ENCODE data around the gene SEC31A. TPM values are rescaled to one million over a fixed set of nuclear protein-coding genes. Genes with fewer than 3 reads are reported as not detected.

Gene SEC31A
- total and polyA plus RNA-seq, 2 experiments from 2014 or later = 226 to 306 TPM

DNA sequence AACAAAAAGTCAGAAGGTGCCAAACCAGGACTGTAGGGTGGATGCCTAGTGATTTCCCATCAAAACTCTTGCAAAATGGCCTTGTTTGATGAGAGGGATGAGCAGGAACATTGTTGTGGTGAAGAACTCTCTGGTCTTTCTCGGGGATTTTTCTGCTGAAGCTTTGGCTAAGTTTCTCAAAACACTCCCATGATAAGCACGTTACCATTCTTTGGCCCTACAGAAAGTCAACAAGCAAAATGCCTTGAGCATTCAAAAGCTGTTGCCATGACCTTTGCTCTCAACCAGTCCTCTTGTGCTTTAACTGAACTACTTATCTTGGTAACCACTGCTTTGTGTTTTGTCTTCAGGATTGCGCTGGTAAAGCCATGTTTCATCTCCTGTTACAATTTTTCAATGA lies 3.0 kb upstream of the SEC31A start:
- Histone ChIP-seq H3K4me1 (ENCODE audit: insufficient read depth) (peaks cover 14% of the 10 kb centered on the region), H3K36me3 (replicated peaks; ENCODE audit: insufficient read depth, low read depth) (no peaks in the 10 kb centered on the region), H3K9me3 (ENCODE audit: low read depth) (no peaks in the 10 kb centered on the region), H3K27ac (peak overlapping the region; percentile 21), H2AFZ (no peak overlapping the region), H4K20me1 (ENCODE audit: insufficient read depth, poor library complexity, severe bottlenecking) (peaks cover 10% of the 10 kb centered on the region), H3K9me2 (replicated peaks; ENCODE audit: insufficient read depth) (no peaks in the 10 kb centered on the region), H3K79me2 (peaks cover 67% of the 10 kb centered on the region), H3K4me2 (peak overlapping the region; percentile 17), H3K4me3 (no peak overlapping the region), H3K27me3 (no peaks in the 10 kb centered on the region)
- 47% methylated on average over 3 of the region's 3 CpGs for WGBS (ENCODE audit: low lambda C conversion rate, missing lambda C conversion rate)
- TF ChIP-seq EZH2phosphoT487 (IDR thresholded peaks at IDR 0.05; ENCODE audit: low read depth, severe bottlenecking, unreplicated experiment) (no peak), EZH2 (IDR thresholded peaks at IDR 0.05; ENCODE audit: borderline replicate concordance) (no peak)
- TF ChIP-seq, protein P1, sequence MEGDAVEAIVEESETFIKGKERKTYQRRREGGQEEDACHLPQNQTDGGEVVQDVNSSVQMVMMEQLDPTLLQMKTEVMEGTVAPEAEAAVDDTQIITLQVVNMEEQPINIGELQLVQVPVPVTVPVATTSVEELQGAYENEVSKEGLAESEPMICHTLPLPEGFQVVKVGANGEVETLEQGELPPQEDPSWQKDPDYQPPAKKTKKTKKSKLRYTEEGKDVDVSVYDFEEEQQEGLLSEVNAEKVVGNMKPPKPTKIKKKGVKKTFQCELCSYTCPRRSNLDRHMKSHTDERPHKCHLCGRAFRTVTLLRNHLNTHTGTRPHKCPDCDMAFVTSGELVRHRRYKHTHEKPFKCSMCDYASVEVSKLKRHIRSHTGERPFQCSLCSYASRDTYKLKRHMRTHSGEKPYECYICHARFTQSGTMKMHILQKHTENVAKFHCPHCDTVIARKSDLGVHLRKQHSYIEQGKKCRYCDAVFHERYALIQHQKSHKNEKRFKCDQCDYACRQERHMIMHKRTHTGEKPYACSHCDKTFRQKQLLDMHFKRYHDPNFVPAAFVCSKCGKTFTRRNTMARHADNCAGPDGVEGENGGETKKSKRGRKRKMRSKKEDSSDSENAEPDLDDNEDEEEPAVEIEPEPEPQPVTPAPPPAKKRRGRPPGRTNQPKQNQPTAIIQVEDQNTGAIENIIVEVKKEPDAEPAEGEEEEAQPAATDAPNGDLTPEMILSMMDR (IDR thresholded peaks at IDR 0.05; ENCODE audit: poor library complexity) = no peak
- peak; percentile 10 for DNase-seq (ENCODE audit: low spot score)

DNA sequence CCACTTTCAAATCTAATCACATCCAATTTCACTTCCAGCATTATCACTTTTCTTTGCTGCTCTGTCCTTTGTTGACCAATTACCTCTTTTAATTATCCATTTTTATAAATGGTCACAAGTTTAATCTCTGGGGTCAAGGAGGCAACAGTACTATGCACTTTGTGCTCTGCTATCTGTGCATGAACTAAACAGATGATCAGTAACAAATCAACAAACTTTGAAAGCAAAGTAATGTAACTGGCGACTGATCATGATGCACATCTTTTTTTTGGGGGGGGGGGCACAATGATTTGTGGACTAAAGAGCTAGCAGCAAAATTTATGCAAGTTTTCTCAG lies 1.5 kb upstream of the SEC31A start:
- Histone ChIP-seq H3K36me3 (replicated peaks; ENCODE audit: insufficient read depth, low read depth) (no peaks in the 10 kb centered on the region), H3K9me2 (replicated peaks; ENCODE audit: insufficient read depth) (no peaks in the 10 kb centered on the region), H3K27me3 (no peaks in the 10 kb centered on the region), H4K20me1 (ENCODE audit: insufficient read depth, poor library complexity, severe bottlenecking) (peaks cover 18% of the 10 kb centered on the region), H2AFZ (no peak overlapping the region), H3K79me2 (peaks cover 67% of the 10 kb centered on the region), H3K4me2 (peak overlapping the region; percentile 80), H3K4me3 (no peak overlapping the region), H3K27ac (peak overlapping the region; percentile 99), H3K9me3 (ENCODE audit: low read depth) (no peaks in the 10 kb centered on the region), H3K4me1 (ENCODE audit: insufficient read depth) (peaks cover 10% of the 10 kb centered on the region)
- TF ChIP-seq, protein P1 (IDR thresholded peaks at IDR 0.05; ENCODE audit: poor library complexity) = no peak
- TF ChIP-seq EZH2phosphoT487 (IDR thresholded peaks at IDR 0.05; ENCODE audit: low read depth, severe bottlenecking, unreplicated experiment) = no peak
- TF ChIP-seq EZH2 (IDR thresholded peaks at IDR 0.05; ENCODE audit: borderline replicate concordance) = no peak
- no peak for DNase-seq (ENCODE audit: low spot score)
- 71% methylated on average over 1 of the region's 1 CpG for WGBS (ENCODE audit: low lambda C conversion rate, missing lambda C conversion rate)

DNA sequence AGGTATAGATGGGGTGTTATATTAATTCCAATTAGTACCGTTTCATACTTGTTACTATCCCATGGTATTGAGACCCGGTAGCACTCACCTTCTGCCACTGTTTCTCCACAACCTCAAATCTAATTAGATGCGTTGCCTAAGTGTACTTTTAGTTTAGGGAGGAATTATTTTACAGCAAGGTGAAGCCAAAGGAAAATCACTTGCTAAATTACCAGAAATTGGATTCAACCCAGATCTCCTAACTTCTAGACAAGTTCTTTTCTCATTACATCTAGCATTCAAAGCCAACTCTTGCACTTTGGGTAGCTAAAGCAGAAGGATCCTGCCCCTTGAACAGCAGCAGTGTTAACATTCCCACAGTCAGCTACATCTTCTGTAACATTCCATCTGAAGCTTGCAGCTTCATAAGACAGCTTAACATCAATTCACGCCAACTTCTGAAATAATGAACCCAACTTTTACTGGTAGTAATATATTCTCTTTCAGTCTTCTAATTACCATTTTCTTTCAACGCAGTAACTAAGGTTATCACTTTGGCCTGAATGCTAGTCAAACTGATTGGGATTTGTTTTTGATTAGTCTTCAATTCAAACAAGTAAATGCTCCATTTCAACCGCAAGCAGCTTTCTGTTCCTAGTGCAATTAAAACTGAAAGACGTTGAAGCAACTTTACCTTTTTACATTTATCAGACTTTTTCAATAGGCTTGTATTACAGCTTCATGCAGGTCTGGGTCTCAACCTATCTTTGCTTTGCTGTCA lies 934 bp upstream of the SEC31A start:
- Histone ChIP-seq H3K27ac (peak overlapping the region; percentile 99), H2AFZ (peak overlapping the region; percentile 75), H3K4me1 (ENCODE audit: insufficient read depth) (peaks cover 14% of the 10 kb centered on the region), H3K9me3 (ENCODE audit: low read depth) (no peaks in the 10 kb centered on the region), H3K4me3 (peak overlapping the region; percentile 64), H4K20me1 (ENCODE audit: insufficient read depth, poor library complexity, severe bottlenecking) (peaks cover 24% of the 10 kb centered on the region), H3K36me3 (replicated peaks; ENCODE audit: insufficient read depth, low read depth) (no peaks in the 10 kb centered on the region), H3K4me2 (peak overlapping the region; percentile 80), H3K79me2 (peaks cover 67% of the 10 kb centered on the region), H3K9me2 (replicated peaks; ENCODE audit: insufficient read depth) (no peaks in the 10 kb centered on the region), H3K27me3 (no peaks in the 10 kb centered on the region)
- DNase-seq (ENCODE audit: low spot score) = peak; percentile 19
- TF ChIP-seq EZH2phosphoT487 (IDR thresholded peaks at IDR 0.05; ENCODE audit: low read depth, severe bottlenecking, unreplicated experiment) = no peak
- TF ChIP-seq, protein P1 (IDR thresholded peaks at IDR 0.05; ENCODE audit: poor library complexity) = no peak
- TF ChIP-seq EZH2 (IDR thresholded peaks at IDR 0.05; ENCODE audit: borderline replicate concordance) = no peak
- 23% methylated on average over 7 of the region's 7 CpGs for WGBS (ENCODE audit: low lambda C conversion rate, missing lambda C conversion rate)
